Bone marrow (tissue), 2 donors: Measurements from ENCODE around the gene MAGEB3.
"Not testable (repeated sequence)": the region's sequence is repeated elsewhere in the genome, so short reads cannot be mapped to it uniquely, and the experiment has no call there.

Source experiments
- DNase-seq, 2 donors: peaks; one replicate each; lab custom pipeline; 2025; lab: John Stamatoyannopoulos, UW

Gene MAGEB3

GRCh38 chrX:30230395-30230794, at the start of gene MAGEB3:
MAGEB3 (plus strand) TSS chrX:30230657; CDS start chrX:30235925, 5,268 bp downstream.
- DNase-seq, result no peak

GRCh38 chrX:30181353-30181752, 49.1 kb upstream of the MAGEB3 start:
- DNase-seq, result no peak

GRCh38 chrX:30183554-30183953, 46.9 kb upstream of the MAGEB3 start:
- DNase-seq, result no peak

DNA sequence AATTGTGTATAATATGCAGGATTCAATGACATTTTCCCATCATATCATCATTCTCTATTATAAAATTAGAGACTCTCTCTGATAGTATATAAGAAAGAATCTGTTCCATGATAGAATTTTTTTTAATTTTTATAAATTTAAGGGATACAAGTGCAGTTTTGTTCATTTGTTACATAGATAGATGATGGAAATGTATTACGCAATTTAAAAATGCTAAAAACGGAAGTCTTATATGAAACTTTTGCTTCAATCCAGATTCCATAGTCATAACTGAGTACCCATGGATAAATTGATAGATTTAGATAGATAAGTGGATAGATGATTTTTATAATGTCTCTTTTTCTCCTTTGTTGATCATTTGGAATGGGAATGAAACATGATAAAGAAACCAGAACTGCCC, 40.0 kb upstream of the MAGEB3 start:
- no peak for DNase-seq

DNA sequence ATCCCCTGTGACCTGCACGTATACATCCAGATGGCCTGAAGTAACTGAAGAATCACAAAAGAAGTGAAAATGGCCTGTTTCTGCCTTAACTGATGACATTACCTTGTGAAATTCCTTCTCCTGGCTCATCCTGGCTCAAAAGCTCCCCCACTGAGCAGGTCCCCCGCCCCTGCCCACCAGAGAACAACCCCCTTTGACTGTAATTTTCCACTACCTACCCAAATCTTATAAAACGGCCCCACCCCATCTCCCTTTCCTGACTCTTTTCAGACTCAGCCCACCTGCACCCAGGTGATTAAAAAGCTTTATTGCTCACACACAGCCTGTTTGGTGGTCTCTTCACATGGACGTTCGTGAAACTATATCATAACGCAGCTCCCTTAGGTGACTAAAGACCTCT, 36.5 kb upstream of the MAGEB3 start:
- DNase-seq, result not testable (repeated sequence)

- no peak for DNase-seq
These were observed 34.1 kb upstream of the MAGEB3 start for GRCh38 chrX:30196322-30196721.

DNA sequence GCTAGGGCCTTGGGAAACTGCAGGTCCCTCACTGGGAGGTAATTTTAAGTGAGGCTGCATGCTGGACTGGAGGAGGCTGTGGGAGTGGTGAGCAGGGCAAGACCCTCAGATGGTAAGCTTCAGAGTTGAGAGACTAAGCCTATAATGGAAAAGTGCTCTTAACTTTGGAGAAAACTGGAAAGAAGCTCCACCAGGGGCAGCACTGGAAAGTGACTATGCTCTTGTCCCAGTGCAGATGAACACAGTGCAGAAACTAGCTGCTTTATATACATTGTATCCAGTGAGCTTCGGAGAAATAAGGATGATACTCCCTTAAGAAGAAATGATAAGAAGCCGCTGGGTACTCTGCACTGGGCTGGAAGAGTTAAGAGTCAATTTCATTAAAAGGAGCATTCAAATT, 18.3 kb upstream of the MAGEB3 start:
- DNase-seq, result no peak

- DNase-seq, result no peak
These were observed 15.1 kb upstream of the MAGEB3 start, which contains the start of gene MAGEB2 for GRCh38 chrX:30215357-30215843. MAGEB2 (plus strand) TSS chrX:30215563; CDS start chrX:30218581, 3,018 bp downstream.

DNA sequence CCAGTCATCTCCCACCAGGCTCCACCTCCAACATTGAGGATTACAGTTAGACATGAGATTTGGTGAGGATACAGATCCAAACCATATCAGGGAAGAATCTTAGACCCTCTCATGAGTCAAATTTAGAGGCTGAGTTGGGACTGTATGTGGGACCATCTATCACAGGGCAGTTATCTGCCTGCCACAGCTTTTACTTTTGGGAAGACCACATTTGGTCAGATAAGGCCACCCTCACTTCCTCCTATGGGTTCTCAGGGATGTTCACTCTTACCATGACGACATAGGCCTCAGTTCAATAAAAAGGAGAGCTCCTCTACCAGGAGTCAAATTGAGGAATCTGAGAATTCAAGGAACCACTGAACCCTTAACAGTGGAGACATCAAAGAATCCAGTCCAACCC, 13.0 kb upstream of the MAGEB3 start:
- no peak for DNase-seq

- no peak for DNase-seq
These were observed 11.1 kb upstream of the MAGEB3 start for GRCh38 chrX:30219372-30219771.

- no peak for DNase-seq
These were observed 9.8 kb upstream of the MAGEB3 start for GRCh38 chrX:30220661-30221060.

DNA sequence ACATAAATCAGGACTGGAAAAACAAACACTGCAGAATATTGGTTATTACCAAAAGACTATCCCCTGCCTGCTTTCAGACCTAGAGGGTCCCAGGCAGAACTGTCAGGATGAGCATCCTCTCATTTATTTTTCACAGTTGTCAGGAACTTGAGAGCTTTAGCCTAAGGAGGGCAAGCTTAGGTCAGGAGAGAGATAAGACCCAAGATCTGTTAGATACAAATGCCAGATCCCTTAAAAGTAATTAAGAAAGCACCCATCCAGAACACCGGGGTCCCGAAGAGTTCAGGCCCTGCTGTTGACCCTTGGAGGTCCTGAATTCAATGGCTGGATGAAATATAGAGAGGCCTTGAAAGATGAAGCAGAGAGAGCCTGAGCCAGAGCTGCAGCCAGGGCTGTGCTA, 5.9 kb upstream of the MAGEB3 start:
- no peak for DNase-seq

GRCh38 chrX:30228526-30228925, 1.9 kb upstream of the MAGEB3 start:
- DNase-seq, result no peak

DNA sequence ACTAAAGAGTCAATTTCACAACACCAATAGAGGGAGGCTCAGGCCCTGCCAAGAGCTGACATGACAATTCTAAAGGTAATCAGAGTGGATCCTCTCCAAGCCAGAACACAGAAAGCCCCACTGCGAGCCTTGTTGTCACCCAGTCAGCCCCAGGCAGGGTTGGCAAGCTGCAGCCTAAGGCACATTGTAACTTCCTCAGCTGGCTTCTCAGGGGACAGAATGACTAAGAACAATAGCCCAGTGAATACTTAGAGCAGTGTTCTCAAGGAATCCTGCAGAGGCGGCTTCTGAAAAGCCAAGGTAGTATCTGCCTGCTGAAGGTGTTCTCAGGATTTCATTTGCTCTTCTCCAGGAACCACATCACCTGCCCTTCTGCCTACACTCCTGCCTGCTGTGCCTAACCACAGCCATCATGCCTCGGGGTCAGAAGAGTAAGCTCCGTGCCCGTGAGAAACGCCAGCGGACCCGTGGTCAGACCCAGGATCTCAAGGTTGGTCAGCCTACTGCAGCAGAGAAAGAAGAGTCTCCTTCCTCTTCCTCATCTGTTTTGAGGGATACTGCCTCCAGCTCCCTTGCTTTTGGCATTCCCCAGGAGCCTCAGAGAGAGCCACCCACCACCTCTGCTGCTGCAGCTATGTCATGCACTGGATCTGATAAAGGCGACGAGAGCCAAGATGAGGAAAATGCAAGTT, 11.4 kb downstream of the MAGEB3 start, which contains the start of gene MAGEB4:
MAGEB4 (plus strand) TSS at position 277 of the 692 bp plus-strand sequence; CDS start at position 413, 136 bp downstream.
- DNase-seq, result no peak

GRCh38 chrX:30246769-30247489, 16.5 kb downstream of the MAGEB3 start, which contains the start of gene MAGEB1:
MAGEB1 (plus strand) TSS chrX:30247146; CDS start chrX:30250494, 3,348 bp downstream.
- DNase-seq, result no peak

DNA sequence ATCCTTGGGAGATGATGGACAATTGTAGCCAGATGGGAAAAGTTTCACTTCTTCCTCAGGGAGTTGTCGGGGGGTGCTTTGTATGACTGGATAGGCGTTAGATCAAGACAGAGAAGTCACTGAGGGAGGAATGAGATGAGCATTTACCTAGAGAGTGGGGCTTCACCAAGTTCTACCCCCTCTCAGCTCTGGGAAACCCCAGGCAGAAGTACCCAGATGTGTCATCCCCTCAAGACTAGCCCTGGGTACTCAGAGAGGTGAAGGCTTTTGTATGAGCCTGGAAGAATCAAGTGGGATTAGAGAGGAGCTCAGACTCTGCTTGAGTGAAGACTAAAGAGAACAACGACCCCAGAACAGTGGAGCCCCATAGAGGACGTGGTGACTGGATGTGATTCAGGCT, 18.4 kb downstream of the MAGEB3 start:
- DNase-seq, result no peak

- no peak for DNase-seq
These were observed 22.8 kb downstream of the MAGEB3 start for GRCh38 chrX:30253257-30253656.

- no peak for DNase-seq
These were observed 29.5 kb downstream of the MAGEB3 start for GRCh38 chrX:30259927-30260326.

DNA sequence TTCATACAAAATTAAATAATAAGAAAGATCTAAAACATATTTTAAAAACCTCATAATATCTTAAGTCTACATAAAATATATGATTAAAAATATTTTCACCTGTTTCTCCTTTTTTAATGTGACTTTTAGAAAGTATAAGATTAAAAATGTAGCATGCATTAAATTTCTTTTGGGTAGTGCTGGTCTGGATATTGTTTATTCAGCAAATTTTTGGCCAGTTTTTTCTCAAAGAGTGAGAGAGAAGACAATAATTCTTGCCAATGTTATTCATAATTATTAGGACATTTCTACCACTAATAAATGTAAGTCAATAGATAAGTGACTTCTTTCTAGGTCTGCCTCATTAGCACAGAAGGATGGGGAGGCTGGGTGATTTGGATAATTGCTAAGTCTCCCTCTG, 30.6 kb downstream of the MAGEB3 start:
- DNase-seq, result no peak

DNA sequence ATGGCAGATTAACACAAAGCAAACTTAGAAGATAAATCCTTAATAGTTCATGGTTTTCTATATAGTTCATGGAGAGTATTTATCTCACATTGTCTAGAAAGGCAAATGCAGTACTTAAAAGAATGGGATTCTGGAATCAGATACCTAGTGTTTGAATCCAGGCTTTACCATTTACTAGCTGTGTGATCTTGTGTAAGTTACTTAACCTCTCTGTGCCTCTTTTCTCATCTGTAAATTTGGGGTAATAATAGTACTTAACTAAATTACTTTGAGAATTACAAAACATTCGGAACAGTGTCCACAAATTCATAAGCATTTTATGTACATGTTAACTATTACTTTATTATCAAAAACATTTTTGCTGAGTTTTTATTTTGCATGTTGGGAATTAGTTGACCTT, 32.3 kb downstream of the MAGEB3 start:
- no peak for DNase-seq

DNA sequence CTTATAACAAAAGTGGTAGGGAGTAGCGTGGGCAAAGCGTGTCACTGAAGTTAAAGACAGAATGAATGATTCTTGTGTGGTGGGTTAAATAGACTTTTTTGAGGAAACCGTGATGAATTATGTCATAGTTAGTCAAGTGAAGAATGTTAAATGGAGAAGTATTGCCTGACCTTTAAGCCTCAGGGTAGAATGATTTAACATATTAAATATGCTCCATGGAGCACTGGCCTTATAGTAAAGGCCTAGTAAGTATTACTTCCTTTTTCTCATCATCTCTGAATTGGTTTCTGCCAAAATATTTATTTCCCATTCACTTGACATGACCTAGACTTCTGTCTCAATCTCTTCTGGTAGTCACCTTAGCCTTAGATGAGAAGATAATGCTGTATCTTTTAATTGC, 40.2 kb downstream of the MAGEB3 start:
- no peak for DNase-seq

DNA sequence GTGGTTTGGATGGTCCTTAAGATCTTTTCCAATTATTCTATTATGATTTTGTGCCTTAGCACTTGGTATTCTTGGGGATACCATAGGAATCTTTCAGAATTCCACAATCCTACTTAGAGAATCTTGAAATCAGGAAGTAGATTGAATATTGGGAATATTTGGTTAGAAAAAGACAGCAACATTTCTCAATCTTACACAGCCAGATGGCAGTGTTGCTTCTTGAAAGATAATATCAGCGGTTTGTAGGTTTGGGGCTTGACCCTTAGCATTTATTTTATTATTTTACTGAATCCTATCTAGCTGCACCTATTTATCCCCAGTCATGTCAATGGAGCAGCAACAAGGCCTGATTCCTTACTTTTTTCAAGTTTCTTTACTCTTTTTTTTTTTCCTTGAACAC, 45.0 kb downstream of the MAGEB3 start:
- DNase-seq, result no peak

DNA sequence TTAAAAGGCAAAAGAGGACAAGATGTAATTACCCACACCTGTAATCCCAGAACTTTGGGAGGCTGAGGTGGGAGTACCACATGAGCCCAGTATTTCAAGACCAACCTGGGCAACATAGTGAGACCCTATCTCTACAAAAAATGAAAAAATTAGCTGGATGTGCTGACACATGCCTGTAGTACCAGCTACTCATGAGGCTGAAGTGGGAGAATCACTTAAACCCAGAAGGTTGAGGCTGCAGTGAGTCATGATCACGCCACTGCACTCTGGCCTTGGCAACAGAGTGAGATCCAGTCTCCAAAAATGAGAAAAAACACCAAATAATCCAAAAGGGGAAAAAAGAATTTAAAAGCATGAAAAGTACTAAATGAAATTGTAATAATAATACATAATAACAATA, 47.9 kb downstream of the MAGEB3 start:
- no peak for DNase-seq
